Measurements from ENCODE around the gene UPK2.

GRCh38 chr11:119006656-119007055 lies 50.6 kb downstream of the UPK2 start:
- no peak for TF ChIP-seq SUZ12 (IDR thresholded peaks at IDR 0.05; ENCODE audit: extremely low read depth, insufficient read depth, insufficient read length)
- TF ChIP-seq YY1 (IDR thresholded peaks at IDR 0.05; ENCODE audit: insufficient read depth, insufficient read length) = no peak
- no peak for TF ChIP-seq ZNF274 (IDR thresholded peaks at IDR 0.05; ENCODE audit: low read depth, low read length)
